GM12874 (cell line): ENCODE measurements around the gene FNIP1.

ENCODE experiments used
- CTCF ChIP-seq: IDR thresholded peaks from 2 replicates; pipeline ENCODE4 v1.5.1; 2011; ENCODE audit warnings: low read depth, mild to moderate bottlenecking, control low read depth, low read length, moderate library complexity; ENCODE audit not compliant: insufficient read depth

Gene FNIP1

GRCh38 chr5:131745703-131746102 is 51.1 kb downstream of the FNIP1 start:
- TF ChIP-seq CTCF, result no peak

GRCh38 chr5:131745155-131745554 is 51.7 kb downstream of the FNIP1 start:
- TF ChIP-seq CTCF, result no peak

GRCh38 chr5:131740477-131740876 is 56.3 kb downstream of the FNIP1 start:
- no peak for TF ChIP-seq CTCF

GRCh38 chr5:131735393-131735792 is 61.4 kb downstream of the FNIP1 start:
- TF ChIP-seq CTCF, result no peak

GRCh38 chr5:131720714-131721113 is 76.1 kb downstream of the FNIP1 start:
- TF ChIP-seq CTCF, result no peak

GRCh38 chr5:131719564-131719963 is 77.3 kb downstream of the FNIP1 start:
- TF ChIP-seq CTCF, result no peak

GRCh38 chr5:131718487-131719014 is 78.3 kb downstream of the FNIP1 start:
- no peak for TF ChIP-seq CTCF
